ENCODE data around the gene P4HA3. TPM values are rescaled to one million over a fixed set of nuclear protein-coding genes. Genes with fewer than 3 reads are reported as not detected.
"Not testable (repeated sequence)": the region's sequence is repeated elsewhere in the genome, so short reads cannot be mapped to it uniquely, and the experiment has no call there.

Gene P4HA3
- total and polyA plus RNA-seq, 4 donors = 0.07 to 0.59 (median 0.33) TPM

DNA sequence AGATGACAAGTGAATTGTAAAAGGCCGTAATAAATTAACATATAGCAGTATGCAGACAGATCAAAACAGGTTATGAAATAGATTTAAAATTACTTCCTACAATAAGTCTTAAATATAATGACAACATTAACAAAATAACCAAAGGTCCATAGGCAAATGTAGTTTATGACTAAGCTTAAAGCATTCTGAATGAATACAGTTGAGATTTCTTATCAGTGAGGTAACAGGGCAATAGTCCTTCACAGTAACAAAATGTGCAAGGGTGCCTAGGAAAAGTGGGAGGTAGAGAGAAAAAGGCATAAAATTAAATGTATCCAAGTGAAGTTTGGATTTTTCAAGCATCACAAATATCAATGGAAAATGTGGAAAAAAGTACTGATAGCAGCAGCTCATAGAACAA lies 20.9 kb upstream of the P4HA3 start:
- Histone ChIP-seq H3K4me3 (ENCODE audit: low read depth in 1 of 3, low read length in 3 of 3) (no peak overlapping the region), H3K9me3 (ENCODE audit: control insufficient read depth in 4 of 4, low read length in 3 of 4) (no peaks in the 10 kb centered on the region), H3K27ac (ENCODE audit: low read depth in 1 of 2, low read length in 2 of 2) (no peak overlapping the region), H3K4me1 (ENCODE audit: control insufficient read depth in 4 of 4, insufficient read depth in 4 of 4, low read length in 3 of 4) (no peaks in the 10 kb centered on the region), H3K27me3 (ENCODE audit: control insufficient read depth in 4 of 4, insufficient read depth in 4 of 4, low read length in 3 of 4) (no peaks in the 10 kb centered on the region), H3K9ac (ENCODE audit: low read depth in 1 of 2, low read length in 2 of 2) (no peak overlapping the region), H3K36me3 (ENCODE audit: control insufficient read depth in 4 of 4, insufficient read depth in 3 of 4, low read depth in 1 of 4, low read length in 3 of 4) (no peaks in the 10 kb centered on the region)
- WGBS = 95% methylated on average over 1 of the region's 1 CpG
- DNase-seq (ENCODE audit: low spot score) = no peak
- TF ChIP-seq, protein P1, sequence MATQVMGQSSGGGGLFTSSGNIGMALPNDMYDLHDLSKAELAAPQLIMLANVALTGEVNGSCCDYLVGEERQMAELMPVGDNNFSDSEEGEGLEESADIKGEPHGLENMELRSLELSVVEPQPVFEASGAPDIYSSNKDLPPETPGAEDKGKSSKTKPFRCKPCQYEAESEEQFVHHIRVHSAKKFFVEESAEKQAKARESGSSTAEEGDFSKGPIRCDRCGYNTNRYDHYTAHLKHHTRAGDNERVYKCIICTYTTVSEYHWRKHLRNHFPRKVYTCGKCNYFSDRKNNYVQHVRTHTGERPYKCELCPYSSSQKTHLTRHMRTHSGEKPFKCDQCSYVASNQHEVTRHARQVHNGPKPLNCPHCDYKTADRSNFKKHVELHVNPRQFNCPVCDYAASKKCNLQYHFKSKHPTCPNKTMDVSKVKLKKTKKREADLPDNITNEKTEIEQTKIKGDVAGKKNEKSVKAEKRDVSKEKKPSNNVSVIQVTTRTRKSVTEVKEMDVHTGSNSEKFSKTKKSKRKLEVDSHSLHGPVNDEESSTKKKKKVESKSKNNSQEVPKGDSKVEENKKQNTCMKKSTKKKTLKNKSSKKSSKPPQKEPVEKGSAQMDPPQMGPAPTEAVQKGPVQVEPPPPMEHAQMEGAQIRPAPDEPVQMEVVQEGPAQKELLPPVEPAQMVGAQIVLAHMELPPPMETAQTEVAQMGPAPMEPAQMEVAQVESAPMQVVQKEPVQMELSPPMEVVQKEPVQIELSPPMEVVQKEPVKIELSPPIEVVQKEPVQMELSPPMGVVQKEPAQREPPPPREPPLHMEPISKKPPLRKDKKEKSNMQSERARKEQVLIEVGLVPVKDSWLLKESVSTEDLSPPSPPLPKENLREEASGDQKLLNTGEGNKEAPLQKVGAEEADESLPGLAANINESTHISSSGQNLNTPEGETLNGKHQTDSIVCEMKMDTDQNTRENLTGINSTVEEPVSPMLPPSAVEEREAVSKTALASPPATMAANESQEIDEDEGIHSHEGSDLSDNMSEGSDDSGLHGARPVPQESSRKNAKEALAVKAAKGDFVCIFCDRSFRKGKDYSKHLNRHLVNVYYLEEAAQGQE (IDR thresholded peaks at IDR 0.05) = no peak
- TF ChIP-seq JUND (IDR thresholded peaks at IDR 0.05) = no peak
- TF ChIP-seq RAD21 (IDR thresholded peaks at IDR 0.05) = no peak
- TF ChIP-seq, protein P2, sequence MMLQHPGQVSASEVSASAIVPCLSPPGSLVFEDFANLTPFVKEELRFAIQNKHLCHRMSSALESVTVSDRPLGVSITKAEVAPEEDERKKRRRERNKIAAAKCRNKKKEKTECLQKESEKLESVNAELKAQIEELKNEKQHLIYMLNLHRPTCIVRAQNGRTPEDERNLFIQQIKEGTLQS (IDR thresholded peaks at IDR 0.05) = no peak
- no peak for TF ChIP-seq SP1 (IDR thresholded peaks at IDR 0.05)
- TF ChIP-seq FOXA2 (IDR thresholded peaks at IDR 0.05) = no peak
- no peak for TF ChIP-seq TAF1 (conservative IDR thresholded peaks at IDR 0.05)
- no peak for TF ChIP-seq YY1 (IDR thresholded peaks at IDR 0.05)
- TF ChIP-seq FOXA1 (IDR thresholded peaks at IDR 0.05) = no peak

DNA sequence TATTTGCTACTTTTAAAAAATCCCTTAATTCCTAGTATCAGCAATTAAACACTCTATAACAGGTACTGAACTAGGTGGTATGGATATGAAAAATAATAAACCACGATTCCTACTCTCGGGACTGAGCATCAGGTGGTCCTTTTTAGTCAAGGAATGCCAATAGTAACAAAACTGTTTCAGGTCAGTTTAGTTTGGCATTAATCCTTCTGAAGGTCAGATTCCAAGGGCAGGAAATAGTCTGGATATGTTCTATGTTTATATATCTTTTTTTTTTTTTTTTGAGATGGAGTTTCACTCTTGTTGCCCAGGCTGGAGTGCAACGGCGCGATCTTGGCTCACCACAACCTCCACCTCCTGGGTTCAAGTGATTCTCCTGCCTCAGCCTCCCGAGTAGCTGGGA lies 19.6 kb upstream of the P4HA3 start:
- H3K36me3 ChIP-seq (ENCODE audit: control insufficient read depth in 4 of 4, insufficient read depth in 3 of 4, low read depth in 1 of 4, low read length in 3 of 4); H3K9ac ChIP-seq (ENCODE audit: low read depth in 1 of 2, low read length in 2 of 2); H3K27ac ChIP-seq (ENCODE audit: low read depth in 1 of 2, low read length in 2 of 2); H3K9me3 ChIP-seq (ENCODE audit: control insufficient read depth in 4 of 4, low read length in 3 of 4); H3K4me3 ChIP-seq (ENCODE audit: low read depth in 1 of 3, low read length in 3 of 3); H3K4me1 ChIP-seq (ENCODE audit: control insufficient read depth in 4 of 4, insufficient read depth in 4 of 4, low read length in 3 of 4); H3K27me3 ChIP-seq (ENCODE audit: control insufficient read depth in 4 of 4, insufficient read depth in 4 of 4, low read length in 3 of 4); DNase-seq (ENCODE audit: low spot score): not testable (repeated sequence)
- WGBS = 77% methylated on average over 6 of the region's 6 CpGs

- H3K27ac ChIP-seq (ENCODE audit: low read depth in 1 of 2, low read length in 2 of 2) = no peak overlapping the region
- no peak overlapping the region for H3K9ac ChIP-seq (ENCODE audit: low read depth in 1 of 2, low read length in 2 of 2)
Measured at GRCh38 chr11:74330075-74330858, 18.8 kb upstream of the P4HA3 start.

More at GRCh38 chr11:74330075-74330858, 18.8 kb upstream of the P4HA3 start:
- TF ChIP-seq HNF4G (IDR thresholded peaks at IDR 0.05) (no peak), ZBTB33 (IDR thresholded peaks at IDR 0.05) (no peak), JUND (IDR thresholded peaks at IDR 0.05) (no peak), HNF4A (conservative IDR thresholded peaks at IDR 0.05) (no peak)
- TF ChIP-seq, protein P3, sequence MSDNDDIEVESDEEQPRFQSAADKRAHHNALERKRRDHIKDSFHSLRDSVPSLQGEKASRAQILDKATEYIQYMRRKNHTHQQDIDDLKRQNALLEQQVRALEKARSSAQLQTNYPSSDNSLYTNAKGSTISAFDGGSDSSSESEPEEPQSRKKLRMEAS (IDR thresholded peaks at IDR 0.05) = no peak
- TF ChIP-seq, protein P2 (IDR thresholded peaks at IDR 0.05) = no peak
- Histone ChIP-seq H3K27me3 (ENCODE audit: control insufficient read depth in 4 of 4, insufficient read depth in 4 of 4, low read length in 3 of 4) (no peaks in the 10 kb centered on the region), H3K9me3 (ENCODE audit: control insufficient read depth in 4 of 4, low read length in 3 of 4) (no peaks in the 10 kb centered on the region), H3K36me3 (ENCODE audit: control insufficient read depth in 4 of 4, insufficient read depth in 3 of 4, low read depth in 1 of 4, low read length in 3 of 4) (no peaks in the 10 kb centered on the region), H3K4me1 (ENCODE audit: control insufficient read depth in 4 of 4, insufficient read depth in 4 of 4, low read length in 3 of 4) (no peaks in the 10 kb centered on the region), H3K4me3 (ENCODE audit: low read depth in 1 of 3, low read length in 3 of 3) (no peak overlapping the region)
- DNase-seq (ENCODE audit: low spot score) = no peak
